Neural progenitor cell (in vitro differentiated cells): Measurements from ENCODE around the gene EIF4E.
"Not testable (repeated sequence)": the region's sequence is repeated elsewhere in the genome, so short reads cannot be mapped to it uniquely, and the experiment has no call there.

ENCODE experiments used
- CTCF ChIP-seq: fragments of 200-600 bp; sonication (generic); IDR thresholded peaks from 2 replicates; pipeline ENCODE4 v1.5.1; 2017; ENCODE audit warnings: antibody characterized with exemption, mild to moderate bottlenecking
- EZH2phosphoT487 ChIP-seq: fragments of 200-600 bp; sonication (generic); IDR thresholded peaks from 2 replicates; pipeline ENCODE4 v1.6.1; 2017; ENCODE audit warnings: antibody characterized with exemption

GRCh38 chr4:98910728-98911127, 18.2 kb downstream of the EIF4E start:
- not testable (repeated sequence) for TF ChIP-seq CTCF, EZH2phosphoT487
